Adipocyte (in vitro differentiated cells): ENCODE results near the gene CYP46A1.
A peak's percentile ranks its signal among the peaks of the same experiment; 100 is the strongest.

Experiments
- DNase-seq: peaks from one replicate; pipeline ENCODE4 v3.0.0-alpha.2; 2015; ENCODE audit warnings: low read depth
- H3K27me3 ChIP-seq: replicated peaks from 2 replicates; pipeline ENCODE4 v1.7.0; 2013; ENCODE audit warnings: mild to moderate bottlenecking, low read length, moderate library complexity; ENCODE audit not compliant: control insufficient read depth, insufficient read depth
- H3K36me3 ChIP-seq: 2 replicates; pipeline ENCODE4 v1.7.0; 2013; ENCODE audit warnings: low read length, mild to moderate bottlenecking, moderate library complexity; ENCODE audit not compliant: control insufficient read depth, insufficient read depth, severe bottlenecking
- H3K4me1 ChIP-seq: 2 replicates; pipeline ENCODE4 v1.7.0; 2013; ENCODE audit warnings: mild to moderate bottlenecking, low read length, moderate library complexity; ENCODE audit not compliant: control insufficient read depth, insufficient read depth
- H3K4me3 ChIP-seq: 2 replicates; pipeline ENCODE4 v1.7.0; 2013; ENCODE audit warnings: mild to moderate bottlenecking, low read length, moderate library complexity
- H3K9ac ChIP-seq: 2 replicates; pipeline ENCODE4 v1.7.0; 2013; ENCODE audit warnings: mild to moderate bottlenecking, low read length, moderate library complexity
- H3K9me3 ChIP-seq: 2 replicates; pipeline ENCODE4 v1.7.0; 2013; ENCODE audit warnings: mild to moderate bottlenecking, low read length, moderate library complexity; ENCODE audit not compliant: control insufficient read depth

CYP46A1 gene

DNA sequence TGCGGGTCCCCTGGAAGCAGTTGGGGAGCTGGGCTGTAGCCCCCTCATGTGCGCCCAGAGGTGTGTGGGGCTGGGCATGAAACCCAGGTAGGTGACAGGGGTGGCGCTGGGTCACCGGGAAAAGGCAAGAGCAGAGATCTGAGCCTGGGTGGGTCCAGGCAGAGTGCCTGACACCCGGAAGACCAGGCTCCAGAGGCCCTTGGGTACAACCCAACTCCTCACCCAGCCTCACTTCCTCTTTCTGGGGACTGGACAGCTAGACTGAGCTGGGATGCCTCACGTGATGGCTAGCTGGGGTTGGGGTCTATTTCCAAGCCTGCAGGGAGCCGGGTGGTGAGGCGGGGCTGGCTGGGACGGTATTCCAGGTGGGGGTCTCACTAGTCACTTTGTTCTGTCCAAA lies 16.3 kb upstream of the CYP46A1 start:
- no peaks in the 10 kb centered on the region for H3K9me3 ChIP-seq
- DNase-seq: no peak
- H3K4me1 ChIP-seq: peaks cover 14% of the 10 kb centered on the region

GRCh38 chr14:99668307-99669295 lies 15.5 kb upstream of the CYP46A1 start:
- no peak overlapping the region for H3K9ac ChIP-seq
- DNase-seq: no peak
- H3K27me3 ChIP-seq: no peaks in the 10 kb centered on the region
- H3K36me3 ChIP-seq: no peaks in the 10 kb centered on the region
- peaks cover 14% of the 10 kb centered on the region for H3K4me1 ChIP-seq
- no peaks in the 10 kb centered on the region for H3K9me3 ChIP-seq
- H3K4me3 ChIP-seq: no peak overlapping the region

More for the DNA sequence above, 16.3 kb upstream of the CYP46A1 start:
- Histone ChIP-seq H3K9ac (no peak overlapping the region), H3K4me3 (no peak overlapping the region), H3K27me3 (no peaks in the 10 kb centered on the region), H3K36me3 (no peaks in the 10 kb centered on the region)

DNA sequence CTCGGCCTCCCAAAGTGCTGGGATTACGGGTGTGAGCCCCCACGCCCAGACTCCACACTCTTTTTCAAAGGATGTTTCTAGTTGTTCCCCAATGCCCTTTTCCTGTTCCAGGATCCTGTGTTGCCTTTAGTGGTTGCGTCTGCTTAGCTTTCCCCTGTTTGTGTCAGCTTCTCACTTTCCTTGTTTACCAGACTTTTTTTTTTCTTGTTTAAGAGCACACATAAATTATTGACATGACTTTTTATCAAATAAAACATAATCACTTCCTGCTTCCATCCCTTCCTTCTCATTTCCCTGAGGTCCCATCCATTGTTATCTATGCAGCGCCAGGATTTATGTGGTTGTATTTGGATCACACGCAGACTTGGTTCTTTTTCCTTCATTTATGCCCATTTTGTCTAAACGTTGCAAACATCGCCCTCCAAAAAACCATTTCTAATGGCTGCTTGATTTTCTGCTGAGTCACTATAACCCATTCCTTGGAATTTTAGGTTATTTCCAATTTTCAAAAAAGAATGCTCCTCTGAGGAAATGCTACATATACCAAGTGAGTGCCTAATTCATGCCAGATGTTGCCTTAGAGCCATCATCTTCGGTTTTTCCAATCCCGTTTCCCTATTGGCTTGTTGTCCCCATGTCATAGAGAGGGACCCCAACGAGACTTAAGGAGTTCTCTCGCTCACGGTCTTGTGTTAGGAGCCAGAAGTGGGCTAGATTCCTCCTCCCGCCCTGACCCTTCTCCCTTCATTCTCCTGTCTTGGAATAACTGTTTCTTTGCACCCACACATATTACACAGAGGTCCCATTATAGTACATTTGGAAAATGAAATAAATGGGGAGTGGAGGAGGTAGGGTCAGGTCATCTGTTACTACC lies 13.5 kb upstream of the CYP46A1 start:
- H3K36me3 ChIP-seq: no peaks in the 10 kb centered on the region
- peak; percentile 59 for DNase-seq
- no peak overlapping the region for H3K9ac ChIP-seq
- H3K27me3 ChIP-seq: no peaks in the 10 kb centered on the region
- H3K4me1 ChIP-seq: peaks cover 14% of the 10 kb centered on the region
- no peak overlapping the region for H3K4me3 ChIP-seq
- no peaks in the 10 kb centered on the region for H3K9me3 ChIP-seq

DNA sequence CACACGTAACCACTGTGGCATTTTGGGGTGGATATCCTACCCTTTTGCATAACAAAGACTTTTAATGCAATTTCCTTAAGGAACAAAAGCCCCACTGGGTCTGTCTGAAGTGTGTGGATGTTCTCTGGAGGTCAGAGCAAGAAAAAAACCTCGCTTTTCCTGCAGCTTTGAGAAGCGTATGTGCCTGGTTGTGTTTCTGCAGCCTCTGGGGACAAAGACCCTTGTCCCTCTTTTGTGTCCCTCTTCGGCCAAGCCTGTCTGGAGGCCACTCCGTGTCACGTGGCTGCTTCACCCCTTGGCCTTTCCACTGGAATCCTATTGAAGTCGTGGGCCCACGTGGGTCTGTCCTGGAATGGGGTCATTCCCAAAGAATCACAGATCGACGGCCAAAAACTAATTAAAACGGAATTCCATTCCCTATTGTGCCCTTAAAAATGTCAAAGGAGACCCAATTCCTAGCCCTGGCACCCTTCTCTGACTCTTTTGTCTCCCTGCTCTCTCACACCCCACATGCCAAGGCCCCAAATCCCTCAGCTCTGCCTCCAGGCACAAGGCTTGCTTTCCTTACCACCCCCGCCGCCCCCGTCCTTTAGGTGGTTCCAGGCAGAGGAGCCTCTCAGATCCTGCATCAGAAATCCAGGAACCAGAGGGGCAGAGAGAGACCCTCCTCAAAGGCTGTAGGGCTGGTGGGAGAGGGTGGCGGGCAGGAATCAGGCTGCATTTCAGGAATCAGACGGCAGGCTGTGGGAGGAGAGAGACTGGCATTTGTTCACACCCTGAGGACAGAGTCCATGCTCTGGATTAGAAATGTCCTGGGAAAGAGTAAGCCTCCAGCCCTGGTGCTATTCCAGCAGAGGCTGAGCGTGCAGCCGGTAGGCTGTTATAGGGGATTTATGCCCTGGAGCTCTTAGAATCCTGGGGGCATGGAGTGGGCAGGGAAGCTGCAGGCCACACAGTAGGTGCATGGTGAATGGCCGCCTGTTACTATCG lies 12.6 kb upstream of the CYP46A1 start:
- H3K9me3 ChIP-seq: no peaks in the 10 kb centered on the region

DNA sequence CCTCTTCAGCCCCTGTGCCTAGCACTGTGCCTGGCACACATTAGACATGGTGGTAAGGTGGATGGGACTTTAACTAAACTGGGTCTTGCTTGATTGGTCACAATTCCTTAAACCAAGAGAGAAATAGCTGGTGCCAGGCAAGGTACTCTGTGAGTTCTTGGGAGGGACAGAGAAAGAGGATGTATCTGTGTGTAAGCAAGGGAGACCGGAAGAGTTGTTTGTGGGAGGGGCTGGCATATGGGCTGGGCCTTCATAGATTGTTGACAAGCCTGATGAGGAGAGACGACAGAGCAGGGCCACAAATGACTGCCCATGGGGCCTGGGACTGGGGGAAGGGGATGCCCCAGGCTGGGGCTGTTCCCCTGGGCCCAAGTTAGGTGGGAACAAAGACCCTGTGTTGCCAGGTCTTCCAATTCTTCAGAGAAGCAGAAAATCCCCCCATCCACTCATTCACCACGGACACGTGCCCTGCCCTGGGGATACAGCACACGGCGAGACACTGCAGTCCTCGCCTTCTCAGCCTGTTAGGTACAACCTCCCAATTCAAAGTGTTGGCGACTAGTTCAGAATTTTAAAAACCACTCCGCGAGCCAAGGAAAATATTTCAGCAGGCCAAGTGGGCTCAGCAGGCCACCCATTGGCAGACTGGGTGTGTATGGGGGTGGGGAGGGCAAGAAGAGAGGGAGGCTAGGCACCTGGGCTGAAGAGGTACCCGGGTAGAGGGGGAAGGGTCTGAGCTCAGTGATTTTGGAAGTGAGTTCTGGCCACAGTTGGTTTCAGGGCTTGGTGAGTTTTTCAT lies 11.4 kb upstream of the CYP46A1 start:
- H3K4me3 ChIP-seq: no peak overlapping the region

More for the DNA sequence above, 12.6 kb upstream of the CYP46A1 start:
- DNase-seq: peak; percentile 17
- peaks cover 14% of the 10 kb centered on the region for H3K4me1 ChIP-seq
- no peaks in the 10 kb centered on the region for H3K27me3 ChIP-seq
- no peak overlapping the region for H3K9ac ChIP-seq
- no peak overlapping the region for H3K4me3 ChIP-seq
- H3K36me3 ChIP-seq: no peaks in the 10 kb centered on the region

GRCh38 chr14:99673305-99674063 lies 10.6 kb upstream of the CYP46A1 start:
- Histone ChIP-seq H3K27me3 (no peaks in the 10 kb centered on the region), H3K4me1 (peaks cover 14% of the 10 kb centered on the region), H3K9ac (no peak overlapping the region), H3K4me3 (no peak overlapping the region), H3K9me3 (peaks cover 11% of the 10 kb centered on the region), H3K36me3 (no peaks in the 10 kb centered on the region)
- no peak for DNase-seq

More for the DNA sequence above, 11.4 kb upstream of the CYP46A1 start:
- no peaks in the 10 kb centered on the region for H3K36me3 ChIP-seq
- H3K27me3 ChIP-seq: no peaks in the 10 kb centered on the region
- H3K9me3 ChIP-seq: peaks cover 3% of the 10 kb centered on the region
- peaks cover 14% of the 10 kb centered on the region for H3K4me1 ChIP-seq
- no peak for DNase-seq
- no peak overlapping the region for H3K9ac ChIP-seq

GRCh38 chr14:99674064-99674650 lies 9.9 kb upstream of the CYP46A1 start:
- Histone ChIP-seq H3K9ac (no peak overlapping the region), H3K9me3 (peaks cover 16% of the 10 kb centered on the region), H3K27me3 (no peaks in the 10 kb centered on the region), H3K4me1 (peaks cover 14% of the 10 kb centered on the region), H3K36me3 (no peaks in the 10 kb centered on the region), H3K4me3 (no peak overlapping the region)
- no peak for DNase-seq

GRCh38 chr14:99674776-99675381 lies 9.2 kb upstream of the CYP46A1 start:
- no peak for DNase-seq
- H3K36me3 ChIP-seq: no peaks in the 10 kb centered on the region
- no peaks in the 10 kb centered on the region for H3K27me3 ChIP-seq
- no peak overlapping the region for H3K4me3 ChIP-seq
- H3K9ac ChIP-seq: no peak overlapping the region
- H3K9me3 ChIP-seq: peaks cover 16% of the 10 kb centered on the region
- peaks cover 14% of the 10 kb centered on the region for H3K4me1 ChIP-seq

GRCh38 chr14:99675382-99675835 lies 8.7 kb upstream of the CYP46A1 start:
- H3K36me3 ChIP-seq: no peaks in the 10 kb centered on the region
- no peak for DNase-seq
- peaks cover 12% of the 10 kb centered on the region for H3K4me1 ChIP-seq
- H3K27me3 ChIP-seq: no peaks in the 10 kb centered on the region
- no peak overlapping the region for H3K9ac ChIP-seq
- H3K9me3 ChIP-seq: peaks cover 16% of the 10 kb centered on the region
- H3K4me3 ChIP-seq: no peak overlapping the region
